CD4-positive, alpha-beta T cell treated with Interferon alpha-2 for 1 hour (primary cell): ENCODE measurements around the gene HSD17B3.
A peak's percentile ranks its signal among the peaks of the same experiment; 100 is the strongest.
"Not testable (repeated sequence)": the region's sequence is repeated elsewhere in the genome, so short reads cannot be mapped to it uniquely, and the experiment has no call there.

ENCODE experiments used
- DNase-seq, 2 donors: peaks; one replicate each; pipeline ENCODE4 v3.0.0-alpha.2; 2020 to 2022

Gene HSD17B3

DNA sequence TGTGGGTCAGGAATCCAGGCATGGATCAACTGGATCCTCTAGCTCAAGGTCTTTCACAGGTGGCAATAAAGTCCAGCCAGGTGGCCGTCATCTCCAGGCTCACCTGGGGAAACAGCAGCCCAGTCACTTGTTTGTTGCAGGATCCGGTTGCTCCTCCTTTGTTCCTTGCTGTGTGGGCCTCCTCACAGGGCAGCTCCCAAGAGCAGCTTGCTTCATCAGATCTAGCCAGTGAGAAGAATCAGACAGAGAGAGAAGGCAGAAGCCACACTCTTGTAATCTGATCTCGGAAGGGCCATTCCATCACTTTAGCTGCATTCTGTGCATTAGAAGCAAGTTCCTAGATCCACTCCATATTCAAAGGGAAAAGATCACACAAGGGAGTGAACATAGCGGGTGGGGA is 3.2 kb upstream of the HSD17B3 start:
- no peak for DNase-seq

GRCh38 chr9:96304230-96304629 is 2.3 kb upstream of the HSD17B3 start:
- DNase-seq: no peak

DNA sequence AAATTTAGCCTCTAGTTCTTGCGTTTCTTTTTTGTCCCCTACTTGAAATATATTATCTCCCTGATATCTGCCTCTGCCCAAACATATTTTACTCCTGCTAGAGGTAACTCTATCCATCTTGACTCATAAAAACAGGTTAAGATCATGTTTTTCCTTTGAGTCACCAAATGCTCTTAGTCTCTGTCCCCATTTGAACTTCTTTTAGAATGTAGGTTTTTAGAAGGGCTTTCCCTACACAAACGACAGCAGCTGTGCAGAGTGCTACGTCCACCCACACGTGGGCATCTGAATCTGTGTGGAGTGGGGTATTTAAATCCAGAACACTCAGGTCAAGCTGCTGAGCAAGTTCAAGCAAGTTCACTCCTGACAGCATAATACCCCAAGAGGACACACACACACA is 2.2 kb downstream of the HSD17B3 start:
- DNase-seq: no peak

GRCh38 chr9:96294159-96294545 is 7.8 kb downstream of the HSD17B3 start:
- no peak for DNase-seq

DNA sequence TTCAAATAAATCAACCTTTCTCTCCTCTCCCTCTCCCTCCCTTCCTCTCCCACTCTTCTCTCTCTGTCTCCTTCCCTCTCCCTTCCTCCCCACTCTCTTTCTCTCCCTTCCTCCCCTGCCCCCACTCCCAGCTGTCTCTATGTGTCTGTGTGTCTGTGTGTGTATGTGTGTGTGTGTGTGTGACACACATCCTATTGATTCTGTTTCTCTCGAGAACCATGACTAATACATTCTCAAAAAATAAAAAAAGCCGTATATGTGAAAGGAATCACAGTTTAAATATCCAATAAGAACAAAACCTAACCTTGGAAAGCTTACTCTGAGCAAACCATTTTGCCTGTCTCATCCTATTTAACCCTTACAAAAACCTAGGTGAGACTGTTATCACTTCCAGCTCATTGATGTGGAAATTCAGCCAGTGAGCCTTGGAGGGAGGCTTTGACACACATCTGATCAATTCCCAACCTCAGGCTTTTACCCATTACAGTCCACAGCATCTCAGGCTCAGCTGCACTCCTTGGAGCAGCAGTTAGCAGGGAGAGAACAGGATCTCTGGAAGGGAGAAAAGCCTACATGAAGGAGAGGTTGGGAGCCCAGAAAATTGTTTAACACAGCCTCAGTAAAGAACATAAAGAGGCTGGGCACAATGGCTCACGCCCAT is 8.3 kb downstream of the HSD17B3 start:
- no peak for DNase-seq

DNA sequence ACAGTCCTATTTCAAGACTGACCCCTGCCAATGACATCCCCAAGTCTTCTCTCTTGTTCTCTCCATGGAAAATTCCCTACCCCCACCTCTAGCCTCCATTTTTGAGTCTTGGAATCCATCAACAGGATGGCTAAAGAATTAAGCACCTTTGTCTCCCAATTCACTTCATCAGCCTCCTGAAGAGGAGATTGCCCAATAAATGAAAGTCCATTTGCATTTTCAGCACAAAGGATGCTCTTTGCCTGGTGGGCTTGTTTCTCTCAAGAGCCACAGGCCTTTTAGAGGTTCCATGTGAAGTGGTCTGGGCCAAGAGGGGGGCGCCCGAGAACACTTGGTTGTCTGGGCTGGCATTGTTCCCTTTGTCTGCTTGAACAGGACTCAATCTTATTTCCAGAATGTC is 12.6 kb downstream of the HSD17B3 start:
- DNase-seq: no peak

GRCh38 chr9:96281641-96282040 is 20.3 kb downstream of the HSD17B3 start:
- DNase-seq: no peak

DNA sequence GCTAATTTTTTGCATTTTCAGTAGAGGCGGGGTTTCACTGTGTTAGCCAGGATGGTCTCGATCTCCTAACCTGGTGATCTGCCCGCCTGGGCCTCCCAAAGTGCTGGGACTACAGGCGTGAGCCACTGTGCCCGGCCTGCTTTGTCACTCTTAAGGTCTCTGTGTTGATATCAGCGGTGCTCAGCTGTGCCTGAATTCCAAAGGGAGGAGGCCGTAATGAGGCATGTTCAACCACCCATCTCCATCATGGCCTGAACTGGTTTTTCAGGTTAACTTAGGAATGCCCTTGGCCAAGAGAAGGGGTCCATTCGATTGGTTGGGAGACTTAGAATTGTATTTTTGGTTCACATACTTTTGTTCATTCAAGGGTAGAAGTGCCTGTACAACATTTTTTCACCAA is 22.0 kb downstream of the HSD17B3 start:
- no peak for DNase-seq

- no peak for DNase-seq
These were observed 27.0 kb downstream of the HSD17B3 start for GRCh38 chr9:96274939-96275338.

GRCh38 chr9:96270236-96270744 is 31.7 kb downstream of the HSD17B3 start:
- no peak for DNase-seq

DNA sequence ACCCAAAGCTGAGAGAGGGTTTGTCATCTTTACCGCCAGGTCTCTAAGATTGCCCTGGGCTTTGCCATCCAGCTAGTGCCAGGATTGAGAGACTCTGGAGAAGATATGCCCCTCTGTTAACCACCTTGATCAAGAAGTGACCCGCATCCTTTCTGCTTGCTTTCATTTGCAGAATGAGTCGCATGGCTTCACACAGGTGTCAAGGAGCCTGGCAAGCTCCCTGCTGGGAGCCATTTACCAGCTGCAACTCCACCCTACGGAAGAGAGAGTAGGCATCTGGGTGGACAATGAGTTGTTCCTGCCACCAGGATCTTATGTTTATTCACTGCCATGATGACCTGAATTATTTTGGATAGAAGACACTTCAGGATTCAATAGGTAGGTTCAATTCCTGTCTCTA is 43.0 kb downstream of the HSD17B3 start:
- DNase-seq: no peak

- DNase-seq: no peak
These were observed 45.2 kb downstream of the HSD17B3 start for GRCh38 chr9:96256800-96257199.

GRCh38 chr9:96255698-96256097 is 46.3 kb downstream of the HSD17B3 start:
- DNase-seq: no peak

GRCh38 chr9:96253059-96253696 is 48.8 kb downstream of the HSD17B3 start:
- DNase-seq: no peak

DNA sequence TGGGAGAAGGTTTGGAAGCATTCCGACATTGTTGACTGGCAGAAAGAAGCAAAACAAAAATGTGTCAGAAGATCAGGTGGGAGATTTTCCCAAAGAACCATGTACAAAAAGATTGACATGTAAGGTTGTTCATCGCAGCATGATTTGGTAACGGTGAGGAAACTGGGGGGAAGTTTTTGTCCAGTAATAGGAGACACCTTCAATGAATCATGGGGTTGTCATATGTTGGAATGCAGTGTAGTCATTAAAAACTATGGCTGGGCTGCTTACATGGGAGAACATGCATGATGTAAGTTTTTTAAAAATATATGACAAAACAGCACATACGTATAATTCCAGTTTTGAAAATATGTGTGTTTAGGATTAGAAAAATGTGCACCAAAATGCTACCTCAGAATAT is 50.5 kb downstream of the HSD17B3 start:
- no peak for DNase-seq

GRCh38 chr9:96249746-96250145 is 52.2 kb downstream of the HSD17B3 start:
- no peak for DNase-seq

DNA sequence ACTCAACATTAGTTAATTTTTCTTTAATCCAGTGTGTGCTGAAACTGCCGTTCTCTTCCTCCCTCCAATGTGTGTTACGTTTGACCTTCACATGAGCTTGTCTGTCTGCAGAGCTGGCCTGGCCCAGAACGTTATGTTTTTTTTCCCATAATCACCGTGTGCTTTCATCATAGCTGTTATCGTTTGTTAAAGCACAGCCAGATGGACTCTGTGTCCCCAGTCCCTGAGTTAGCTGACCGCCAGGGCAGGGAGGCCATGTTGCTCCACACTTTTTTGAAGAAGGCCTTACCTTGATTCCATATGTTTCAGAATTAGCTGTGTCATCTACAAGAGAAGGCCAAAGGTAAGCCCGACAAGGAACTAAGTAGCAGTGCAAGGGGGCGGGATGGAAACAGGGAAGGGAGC is 55.7 kb downstream of the HSD17B3 start:
- DNase-seq: no peak

DNA sequence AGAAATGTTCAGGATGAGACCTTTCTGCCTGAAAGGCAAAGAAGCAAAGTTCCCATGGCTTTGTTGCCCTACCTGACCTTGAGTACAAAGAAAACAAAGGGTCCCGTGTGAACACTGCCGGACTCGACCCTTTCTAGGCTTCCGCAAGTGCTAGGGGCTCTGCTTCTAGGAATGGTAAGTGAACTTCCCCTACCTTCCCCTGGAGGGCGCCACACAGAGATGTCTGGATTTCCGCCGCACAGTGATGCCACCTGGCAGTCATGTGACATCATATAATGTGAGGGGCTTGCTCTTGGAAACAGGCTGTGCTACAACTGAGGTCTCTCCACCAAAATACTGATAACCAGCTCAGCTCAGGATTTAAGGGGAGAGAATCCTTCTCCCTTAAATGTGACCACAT is 56.6 kb downstream of the HSD17B3 start:
- no peak for DNase-seq

GRCh38 chr9:96243778-96244177 is 58.2 kb downstream of the HSD17B3 start:
- no peak for DNase-seq

DNA sequence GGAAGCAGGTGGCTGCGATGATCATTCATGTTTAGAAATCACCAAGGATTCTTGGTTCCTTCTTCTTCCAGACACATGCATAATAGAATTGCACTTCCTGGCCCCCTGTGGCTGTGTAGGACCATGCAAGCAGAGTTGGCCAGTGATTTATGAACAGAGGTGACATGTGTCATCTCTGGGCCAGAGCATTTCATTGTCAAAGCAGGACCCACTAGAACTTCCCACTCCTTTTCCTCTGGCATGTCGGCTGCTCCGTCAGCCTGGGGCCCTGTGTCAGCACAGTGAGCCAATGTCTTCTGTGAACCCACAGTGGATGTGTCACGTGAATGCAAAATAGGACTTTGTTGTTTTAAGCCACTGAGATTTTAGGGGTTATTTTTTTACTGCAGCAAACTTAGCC is 59.2 kb downstream of the HSD17B3 start:
- DNase-seq: no peak

- DNase-seq: peak in 1 of 2 donors; percentile 43
These were observed 60.6 kb downstream of the HSD17B3 start for GRCh38 chr9:96241391-96241809.

DNA sequence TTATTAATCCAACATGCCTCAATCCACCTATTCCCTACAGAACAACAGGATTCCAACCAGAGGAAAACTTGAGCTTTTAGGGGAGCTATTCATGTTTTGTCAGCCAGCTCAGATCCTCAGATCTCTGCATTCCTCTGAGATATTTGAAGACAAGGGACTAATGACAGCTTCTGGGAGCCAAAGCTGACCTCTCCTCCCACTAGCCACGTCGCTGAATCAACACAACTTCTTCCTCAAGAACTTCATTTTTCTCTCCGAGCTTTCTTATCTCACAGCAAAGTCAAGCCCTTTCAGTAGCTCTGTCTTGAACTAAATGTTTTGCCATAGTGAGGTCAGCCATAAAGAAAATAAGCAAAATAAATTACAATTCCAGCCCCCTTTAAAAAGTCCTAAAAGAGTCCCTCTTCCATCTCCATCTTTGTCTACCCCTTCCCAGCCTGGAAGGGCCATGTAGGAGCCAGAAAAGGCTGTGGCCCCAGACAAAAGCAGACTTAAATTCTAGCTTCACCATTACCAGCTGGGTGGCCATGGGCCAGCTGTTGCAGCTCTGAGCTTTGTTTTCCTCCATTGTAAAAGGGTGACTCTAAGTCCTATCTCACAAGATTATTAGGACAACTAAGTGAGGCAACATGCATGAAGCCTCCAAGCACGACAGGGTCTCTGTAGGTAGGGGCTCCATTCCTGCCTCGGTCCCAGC is 65.0 kb downstream of the HSD17B3 start:
- no peak for DNase-seq

DNA sequence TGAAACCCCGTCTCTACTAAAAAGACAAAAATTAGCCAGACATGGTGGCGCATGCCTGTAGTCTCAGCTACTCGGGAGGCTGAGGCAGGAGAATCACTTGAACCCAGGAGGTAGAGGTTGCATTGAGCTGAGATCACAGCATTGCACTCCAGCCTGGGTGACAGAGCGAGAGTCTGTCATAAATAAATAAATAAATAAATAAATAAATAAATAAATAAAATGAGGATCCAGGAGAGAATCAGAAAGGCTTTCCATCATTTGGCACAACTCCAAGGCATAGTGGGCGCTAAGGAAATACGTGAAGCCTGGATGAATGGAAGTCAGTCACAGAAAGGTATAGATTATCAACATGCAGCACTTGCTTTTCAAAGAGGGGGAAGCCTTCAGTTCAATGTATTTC is 65.6 kb downstream of the HSD17B3 start:
- DNase-seq: not testable (repeated sequence)
